Activated CD8-positive, alpha-beta memory T cell treated with anti-CD3 and anti-CD28 coated beads for 24 hours (primary cell): Measurements from ENCODE around the gene THSD4.

Source experiments
- DNase-seq: peaks from one replicate; pipeline ENCODE4 v3.0.0-alpha.2; 2020

THSD4 gene

GRCh38 chr15:71333839-71334238 lies 218.6 kb downstream of the THSD4 start:
- DNase-seq = no peak

- no peak for DNase-seq
Measured at GRCh38 chr15:71334434-71334833, 219.2 kb downstream of the THSD4 start.

DNA sequence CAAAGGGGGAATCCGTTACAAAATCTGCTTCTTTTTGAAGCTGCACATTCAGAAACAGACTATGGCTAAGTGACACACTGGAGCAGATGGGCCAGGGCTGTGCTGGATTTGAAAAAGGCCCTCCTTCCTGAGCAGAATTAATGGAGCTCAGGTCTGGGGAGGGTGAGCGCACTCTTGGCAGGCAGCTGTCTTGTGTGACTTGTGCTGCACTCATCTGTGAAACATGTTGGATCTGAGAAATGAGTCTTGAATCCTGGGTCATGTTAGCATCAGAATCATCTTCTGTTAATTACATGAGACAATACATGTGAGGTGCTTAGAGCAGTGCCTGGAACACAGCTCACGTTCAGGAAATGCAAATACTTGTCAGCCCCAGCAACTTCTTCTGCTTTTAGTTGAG lies 219.6 kb downstream of the THSD4 start:
- no peak for DNase-seq

GRCh38 chr15:71335591-71335990 lies 220.3 kb downstream of the THSD4 start:
- DNase-seq = no peak

- DNase-seq = no peak
Measured at GRCh38 chr15:71336671-71337070, 221.4 kb downstream of the THSD4 start.

DNA sequence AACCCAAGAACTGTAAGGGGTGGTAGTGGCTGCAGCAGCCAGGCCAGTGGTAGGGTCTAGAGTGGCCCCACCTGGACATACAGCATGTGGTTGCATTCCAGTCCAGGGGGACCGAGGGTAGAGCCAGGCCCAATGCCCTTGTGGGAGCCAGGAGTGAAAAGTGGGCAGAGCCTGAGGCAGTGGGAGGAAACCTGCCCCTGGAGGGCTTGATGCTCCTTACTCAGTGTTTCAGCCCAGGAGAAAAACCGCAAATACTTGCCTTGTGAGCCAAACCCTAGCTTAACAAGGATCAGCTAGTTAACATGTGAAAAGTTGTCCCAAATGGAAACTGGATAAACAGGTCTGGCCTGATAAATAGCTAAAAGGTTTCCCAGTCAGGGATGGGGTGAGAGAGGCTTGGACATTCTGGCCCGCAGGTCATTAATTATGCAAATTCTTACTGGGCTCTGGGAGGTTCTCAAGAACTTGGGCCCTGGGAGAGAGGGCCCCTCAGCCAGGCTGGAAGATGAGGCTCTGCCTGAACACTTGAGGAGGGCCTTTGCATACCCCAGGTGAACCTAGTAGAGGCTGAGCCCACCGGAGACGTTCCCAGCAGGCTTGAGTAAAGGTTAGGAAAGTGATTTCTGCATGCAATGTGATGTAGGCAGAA lies 222.1 kb downstream of the THSD4 start:
- DNase-seq = no peak

DNA sequence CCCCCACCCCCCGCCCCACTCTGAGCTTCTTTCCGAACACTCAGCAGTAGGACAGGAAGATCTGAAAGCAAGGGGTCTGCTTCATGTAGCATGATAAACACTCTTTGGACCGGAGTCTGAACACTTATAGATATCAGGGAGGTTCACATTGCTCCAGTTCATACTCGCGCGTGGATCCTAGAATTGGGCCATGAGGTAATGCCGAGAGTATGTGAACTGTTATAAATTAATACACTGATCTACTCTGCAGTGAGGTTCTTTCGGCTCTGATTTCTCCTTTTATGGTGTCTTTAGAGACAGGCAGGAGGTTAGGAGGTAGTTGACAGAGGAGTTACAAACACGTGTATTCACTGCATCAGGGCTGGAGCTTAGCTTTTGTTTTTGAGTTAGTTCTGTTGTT lies 223.0 kb downstream of the THSD4 start:
- no peak for DNase-seq

GRCh38 chr15:71338827-71339542 lies 223.7 kb downstream of the THSD4 start:
- DNase-seq = no peak

- DNase-seq = no peak
Measured at GRCh38 chr15:71341811-71342550, 226.7 kb downstream of the THSD4 start.

DNA sequence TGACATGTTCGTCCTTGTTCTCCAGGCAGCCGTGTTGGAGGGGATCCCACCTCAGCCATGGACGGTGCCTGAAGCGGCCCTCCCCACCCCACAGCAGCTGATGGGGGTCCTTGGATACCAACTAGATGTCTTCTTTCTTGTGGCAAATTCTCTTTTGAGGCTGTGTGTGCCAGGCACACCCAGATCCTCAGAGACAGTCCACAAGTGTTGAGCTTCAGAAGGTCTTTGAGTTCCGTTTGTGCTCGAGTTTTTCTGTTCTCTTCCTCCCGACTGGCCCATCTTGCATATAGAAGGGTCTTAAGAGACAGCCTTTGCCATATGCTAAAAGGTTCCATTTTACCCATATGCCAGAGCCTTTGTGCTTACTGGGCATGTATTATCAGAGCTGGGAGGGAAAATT lies 227.4 kb downstream of the THSD4 start:
- no peak for DNase-seq

DNA sequence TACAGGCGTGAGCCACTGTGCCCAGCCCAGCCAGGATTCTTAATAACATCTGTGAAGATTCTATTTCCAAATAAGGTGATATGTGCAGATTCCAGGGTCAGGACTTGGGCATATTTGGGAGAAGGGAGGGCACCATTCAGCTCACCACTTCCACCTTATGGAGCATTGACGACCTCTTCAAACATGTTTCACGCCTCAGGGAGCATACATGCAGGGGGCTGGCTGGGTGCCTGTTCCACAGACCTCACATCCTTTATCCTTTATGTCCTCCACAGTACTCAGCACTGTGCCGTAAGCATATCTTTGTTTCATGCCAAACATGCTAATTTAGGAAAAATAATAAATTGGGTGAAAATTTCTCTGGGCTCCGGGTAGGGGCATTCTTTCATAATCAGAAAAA lies 229.0 kb downstream of the THSD4 start:
- DNase-seq = no peak

DNA sequence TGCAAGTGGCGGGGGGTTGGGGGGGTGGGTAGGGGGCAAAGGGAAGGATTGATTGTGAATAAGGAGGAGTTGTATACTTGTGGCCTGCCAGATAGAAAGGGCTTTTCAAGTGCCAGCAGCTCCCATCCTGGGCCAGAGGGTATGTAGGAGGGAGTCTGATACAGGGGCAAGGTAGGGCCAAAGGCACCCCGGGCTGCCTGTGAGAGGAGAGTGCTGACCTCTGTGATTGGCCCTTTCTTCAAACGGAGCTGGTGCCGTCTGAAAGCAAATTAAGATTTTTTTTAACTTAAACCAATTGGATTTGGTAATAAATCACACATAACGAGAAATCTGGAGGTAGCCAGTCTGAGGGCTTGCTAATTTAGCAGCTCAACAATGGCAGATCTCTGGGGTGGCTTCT lies 229.9 kb downstream of the THSD4 start:
- no peak for DNase-seq

DNA sequence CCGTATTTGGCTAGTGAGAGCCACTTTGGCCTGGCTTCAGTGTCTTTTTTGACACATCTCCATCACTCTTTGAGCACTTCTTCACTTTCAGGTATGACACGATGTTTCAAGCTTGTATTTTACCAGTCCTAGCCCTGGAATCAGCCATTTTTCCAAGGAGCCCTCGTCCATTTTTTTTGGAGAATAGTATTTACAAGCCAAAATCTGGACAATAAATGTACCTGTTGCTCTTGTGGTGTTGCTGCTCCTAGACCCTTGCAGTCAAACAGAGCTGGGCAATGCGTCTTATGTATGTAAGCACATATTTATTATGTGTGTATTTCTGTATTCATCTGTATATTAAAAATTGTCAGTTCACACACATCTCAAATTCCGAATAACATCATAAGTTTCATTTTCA lies 231.2 kb downstream of the THSD4 start:
- DNase-seq = no peak

- DNase-seq = no peak
Measured at GRCh38 chr15:71348597-71348996, 233.3 kb downstream of the THSD4 start.

GRCh38 chr15:71349336-71349735 lies 234.1 kb downstream of the THSD4 start:
- no peak for DNase-seq

DNA sequence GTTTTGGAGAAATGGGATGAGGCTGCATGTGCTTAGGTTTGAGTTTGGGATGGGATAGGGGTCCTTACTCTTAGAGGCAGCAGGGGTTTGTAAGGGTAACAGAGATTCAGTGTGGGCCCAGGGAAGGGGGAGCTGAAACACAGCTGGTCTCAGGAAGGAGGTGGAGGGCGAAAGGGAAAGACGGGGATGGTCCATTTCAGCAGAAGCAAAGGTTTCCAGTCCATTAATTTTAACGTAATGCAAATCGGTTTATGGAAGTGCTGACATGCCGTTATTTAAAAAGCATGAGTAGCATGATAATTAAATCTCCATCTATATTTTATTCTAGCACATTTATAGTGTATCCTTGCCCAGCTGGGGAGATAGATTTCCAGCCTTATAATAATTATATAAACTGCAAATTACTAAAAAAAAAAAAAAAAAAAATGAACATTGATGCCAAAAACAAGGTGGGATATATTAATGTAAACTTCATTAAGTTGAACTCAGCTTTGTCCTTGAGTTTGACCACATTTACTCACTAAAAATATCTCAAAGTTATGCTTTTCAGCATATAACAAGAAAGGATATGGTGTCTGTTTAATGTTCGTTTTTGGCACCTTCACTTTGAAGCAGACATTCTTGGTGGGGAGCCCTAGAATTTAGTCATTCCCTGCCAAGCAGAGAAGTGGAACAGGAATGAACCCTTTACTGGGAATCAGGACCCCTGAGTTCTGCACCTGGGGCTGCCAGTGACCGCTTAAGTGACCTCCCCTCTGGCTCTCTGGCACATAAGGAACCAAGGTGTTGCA lies 234.7 kb downstream of the THSD4 start:
- DNase-seq = no peak

GRCh38 chr15:71350622-71351378 lies 235.5 kb downstream of the THSD4 start:
- no peak for DNase-seq

DNA sequence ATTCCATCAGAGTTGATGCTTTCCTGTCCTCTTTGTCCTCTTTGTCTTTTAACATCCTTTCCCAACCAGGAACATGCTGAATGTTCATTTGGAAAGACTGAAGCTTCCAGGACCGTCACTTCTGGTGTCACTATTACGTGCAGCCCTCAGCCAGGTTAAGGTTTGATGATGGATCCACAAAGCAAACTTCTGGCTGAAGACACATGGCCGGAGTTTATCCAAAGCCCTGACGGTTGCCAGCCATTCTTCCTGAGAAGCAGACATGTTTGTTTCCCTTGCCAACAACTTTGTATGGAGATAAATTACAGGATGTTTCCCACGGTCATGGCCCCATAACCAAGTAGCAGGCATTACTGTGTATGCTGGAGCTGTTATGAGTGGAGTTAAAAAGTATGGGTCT lies 236.9 kb downstream of the THSD4 start:
- no peak for DNase-seq

- DNase-seq = no peak
Measured at GRCh38 chr15:71352765-71353164, 237.5 kb downstream of the THSD4 start.

DNA sequence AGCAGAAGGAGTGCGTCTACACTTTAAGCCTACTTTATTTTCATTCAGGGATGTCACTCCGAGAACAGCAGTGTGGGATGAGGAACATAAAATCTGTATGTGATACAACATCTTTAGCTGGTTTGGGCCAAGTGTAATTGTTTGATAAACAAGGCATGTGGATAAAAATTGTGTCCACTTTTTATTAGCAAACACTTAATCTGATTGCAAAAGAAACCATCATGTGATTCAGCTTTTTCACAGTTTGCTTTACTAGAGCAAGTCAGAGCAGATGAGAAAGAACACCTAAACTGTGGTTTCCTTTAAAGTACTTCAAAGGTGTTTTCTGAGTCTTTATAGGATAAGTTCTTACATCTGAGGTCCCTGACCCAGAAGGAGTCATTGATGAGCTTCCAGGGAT lies 237.9 kb downstream of the THSD4 start:
- no peak for DNase-seq

DNA sequence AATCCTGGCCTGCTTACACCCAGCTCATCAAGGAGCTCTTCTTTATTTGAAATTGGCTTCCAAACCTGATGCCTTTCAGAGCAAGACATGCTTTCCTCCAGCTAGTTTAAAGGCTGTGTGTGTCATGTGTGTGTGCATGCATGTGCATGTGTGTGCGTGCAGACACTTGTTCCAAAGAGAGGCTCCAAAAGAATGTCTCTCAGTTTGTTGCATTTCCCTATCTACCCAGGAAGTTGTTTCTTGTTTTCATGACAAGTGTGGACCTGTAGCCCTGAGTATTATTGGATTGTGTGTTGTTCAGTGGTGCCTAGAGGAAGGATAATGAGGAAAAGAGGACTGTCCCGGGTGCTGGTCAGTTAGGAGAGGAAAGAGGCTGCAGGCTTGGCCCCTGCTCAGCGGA lies 240.0 kb downstream of the THSD4 start:
- DNase-seq = no peak

DNA sequence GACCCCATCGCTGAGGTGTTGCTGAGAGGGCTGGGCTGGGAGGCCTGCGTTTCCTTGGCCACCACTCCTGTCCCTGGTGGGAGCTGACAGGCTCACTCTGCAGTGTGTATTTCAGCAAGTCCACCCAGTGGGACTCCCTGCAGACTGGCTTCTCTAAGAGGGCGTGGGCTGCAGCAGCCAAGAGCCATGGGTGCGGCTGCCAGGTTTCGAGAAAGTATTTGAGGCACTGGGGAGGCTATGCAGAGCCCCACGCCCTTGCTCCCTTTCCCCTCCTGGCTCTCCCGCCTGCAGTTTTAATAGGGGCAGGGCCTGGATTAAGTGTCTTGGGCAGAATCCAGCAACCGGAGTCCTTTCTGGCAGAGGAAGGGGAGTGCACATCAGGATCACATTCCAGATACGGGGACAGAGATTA lies 242.1 kb downstream of the THSD4 start:
- no peak for DNase-seq

DNA sequence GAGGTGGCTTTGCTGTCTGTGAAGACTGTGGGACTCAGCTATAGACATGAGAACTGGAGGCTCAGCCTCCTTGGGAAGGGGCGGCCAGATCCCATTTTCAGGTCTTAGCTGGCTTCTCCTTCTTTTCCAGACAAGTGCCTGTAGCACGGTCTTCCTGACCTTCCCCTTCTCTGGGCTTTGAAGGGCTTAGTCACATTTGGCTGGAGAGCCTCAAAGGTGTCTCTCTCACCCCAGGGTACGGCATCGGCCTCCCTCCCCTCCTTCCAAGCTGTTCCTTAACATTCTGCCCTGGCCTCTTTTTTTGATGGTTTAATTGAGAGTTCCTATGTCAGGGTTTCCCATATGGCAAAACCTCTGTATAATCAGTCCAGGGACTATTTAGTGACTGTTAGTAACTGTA lies 242.7 kb downstream of the THSD4 start:
- DNase-seq = no peak
